Neural cell (in vitro differentiated cells): ENCODE results near the gene ALDH5A1. TPM values are rescaled to one million over a fixed set of nuclear protein-coding genes. Genes with fewer than 3 reads are reported as not detected.

Experiments used
- H2AFZ ChIP-seq: fragments of 200-600, 300-800 bp; sonication (generic), shearing (Covaris generic); 2 replicates; pipeline ENCODE4 v1.6.0; 2014; ENCODE audit warnings: low read depth, mild to moderate bottlenecking, antibody characterized with exemption, low read length, moderate library complexity
- H3F3A ChIP-seq: fragments of 200-600 bp; shearing (Covaris generic); 2 replicates; pipeline ENCODE4 v1.6.1; 2016; ENCODE audit warnings: mild to moderate bottlenecking, moderate library complexity, mixed read lengths, antibody characterized with exemption, low read length; ENCODE audit not compliant: insufficient read depth, poor library complexity, severe bottlenecking
- H3K27ac ChIP-seq: fragments of 200-600, 300-800 bp; sonication (generic), shearing (Covaris generic); 2 replicates; pipeline ENCODE4 v1.5.1; 2014; ENCODE audit warnings: mild to moderate bottlenecking, low read length, moderate library complexity
- H3K27me3 ChIP-seq: fragments of 300-800, 200-600 bp; sonication (generic), shearing (Covaris generic); 2 replicates; pipeline ENCODE4 v1.6.0; 2014; ENCODE audit warnings: mild to moderate bottlenecking, low read depth, low read length, moderate library complexity; ENCODE audit not compliant: insufficient read depth
- H3K36me3 ChIP-seq: fragments of 300-800, 200-600 bp; sonication (generic), shearing (Covaris generic); 2 replicates; pipeline ENCODE4 v1.5.1; 2014; ENCODE audit warnings: mild to moderate bottlenecking, antibody characterized with exemption, low read length, moderate library complexity; ENCODE audit not compliant: insufficient read depth
- H3K4me2 ChIP-seq: fragments of 300-800, 200-600 bp; sonication (generic), shearing (Covaris generic); 2 replicates; pipeline ENCODE4 v1.6.0; 2014; ENCODE audit warnings: mild to moderate bottlenecking, low read length
- H3K4me3 ChIP-seq: fragments of 300-800, 200-600 bp; sonication (generic), shearing (Covaris generic); 2 replicates; pipeline ENCODE4 v1.5.1; 2014; ENCODE audit warnings: mild to moderate bottlenecking, low read length, moderate library complexity
- H3K79me2 ChIP-seq: fragments of 200-600 bp; shearing (Covaris generic); replicated peaks from 2 replicates; pipeline ENCODE4 v1.6.0; 2014; ENCODE audit warnings: mild to moderate bottlenecking, low read length, moderate library complexity; ENCODE audit not compliant: insufficient read depth
- H3K9ac ChIP-seq: fragments of 300-800, 200-600 bp; sonication (generic), shearing (Covaris generic); 2 replicates; pipeline ENCODE4 v1.6.1; 2016; ENCODE audit warnings: mild to moderate bottlenecking, low read length, mixed read lengths
- H3K9me2 ChIP-seq: fragments of 200-600 bp; shearing (Covaris generic); 2 replicates; pipeline ENCODE4 v1.6.1; 2016; ENCODE audit warnings: mild to moderate bottlenecking, low read length, mixed read lengths; ENCODE audit not compliant: insufficient read depth
- H3K9me3 ChIP-seq: fragments of 200-600, 300-800 bp; sonication (generic), shearing (Covaris generic); 2 replicates; pipeline ENCODE4 v1.6.1; 2016; ENCODE audit warnings: mild to moderate bottlenecking, mixed run types, low read length, moderate library complexity, mixed read lengths
- H4K20me1 ChIP-seq: fragments of 200-600 bp; shearing (Covaris generic); 2 replicates; pipeline ENCODE4 v1.6.1; 2016; ENCODE audit warnings: mild to moderate bottlenecking, mixed run types; ENCODE audit not compliant: insufficient read depth
- CTCF ChIP-seq: fragments of 450-650 bp; IDR thresholded peaks from 2 replicates; pipeline ENCODE4 v1.5.1; 2014; ENCODE audit warnings: antibody characterized with exemption, mild to moderate bottlenecking, moderate library complexity; ENCODE audit not compliant: poor library complexity, severe bottlenecking
- EP300 ChIP-seq: fragments of 450-650 bp; conservative IDR thresholded peaks from 2 replicates; pipeline ENCODE4 v1.6.1; 2014; ENCODE audit warnings: antibody characterized with exemption, mild to moderate bottlenecking, moderate library complexity; ENCODE audit not compliant: poor library complexity, severe bottlenecking
- EZH2 ChIP-seq: fragments of 200-600, 300-800 bp; shearing (Covaris generic), sonication (generic); IDR thresholded peaks from 2 replicates; pipeline ENCODE4 v1.6.1; 2014; ENCODE audit warnings: antibody characterized with exemption, low read length, borderline replicate concordance, mild to moderate bottlenecking; ENCODE audit not compliant: insufficient read depth, poor library complexity, severe bottlenecking
- MXI1 ChIP-seq: fragments of 450-650 bp; conservative IDR thresholded peaks from 2 replicates; pipeline ENCODE4 v1.6.1; 2014; ENCODE audit warnings: antibody characterized with exemption, mild to moderate bottlenecking; ENCODE audit not compliant: poor library complexity, severe bottlenecking
- POLR2AphosphoS5 ChIP-seq: IDR thresholded peaks from 2 replicates; pipeline ENCODE4 v1.6.1; 2012
- RAD21 ChIP-seq: fragments of 450-650 bp; conservative IDR thresholded peaks from 2 replicates; pipeline ENCODE4 v1.6.1; 2014; ENCODE audit warnings: antibody characterized with exemption, mild to moderate bottlenecking, moderate library complexity
- SMC3 ChIP-seq: fragments of 450-650 bp; conservative IDR thresholded peaks from 2 replicates; pipeline ENCODE4 v1.6.1; 2014; ENCODE audit warnings: antibody characterized with exemption, mild to moderate bottlenecking, moderate library complexity; ENCODE audit not compliant: poor library complexity
- TAF1 ChIP-seq: IDR thresholded peaks from 2 replicates; pipeline ENCODE4 v1.6.1; 2012; ENCODE audit warnings: low read depth
- polyA plus RNA-seq: library from polyadenylated mRNA; depleted of rRNA; stranded (reverse); fragments of >200 nt; gene quantifications from 2 replicates; pipeline ENCODE4 v1.2.3, GENCODE V29; 2014
- TF ChIP-seq, protein P1 (sequence below): IDR thresholded peaks from 2 replicates; pipeline ENCODE4 v1.6.1; 2012; ENCODE audit warnings: borderline replicate concordance

Gene ALDH5A1
- polyA plus RNA-seq, 1 donor from 2014 or later, result 36.3 TPM

- Histone ChIP-seq H3K4me3 (no peak overlapping the region), H3K9me3 (no peaks in the 10 kb centered on the region), H3K79me2 (no peaks in the 10 kb centered on the region), H3K9me2 (no peaks in the 10 kb centered on the region), H3F3A (no peaks in the 10 kb centered on the region), H3K27ac (no peak overlapping the region), H3K27me3 (no peaks in the 10 kb centered on the region), H3K9ac (no peak overlapping the region), H3K4me2 (no peak overlapping the region), H2AFZ (no peak overlapping the region), H3K36me3 (no peaks in the 10 kb centered on the region), H4K20me1 (no peaks in the 10 kb centered on the region)
- no peak for TF ChIP-seq TAF1
- TF ChIP-seq EP300, result no peak
- no peak for TF ChIP-seq CTCF
- TF ChIP-seq RAD21, result no peak
- TF ChIP-seq, protein P1, sequence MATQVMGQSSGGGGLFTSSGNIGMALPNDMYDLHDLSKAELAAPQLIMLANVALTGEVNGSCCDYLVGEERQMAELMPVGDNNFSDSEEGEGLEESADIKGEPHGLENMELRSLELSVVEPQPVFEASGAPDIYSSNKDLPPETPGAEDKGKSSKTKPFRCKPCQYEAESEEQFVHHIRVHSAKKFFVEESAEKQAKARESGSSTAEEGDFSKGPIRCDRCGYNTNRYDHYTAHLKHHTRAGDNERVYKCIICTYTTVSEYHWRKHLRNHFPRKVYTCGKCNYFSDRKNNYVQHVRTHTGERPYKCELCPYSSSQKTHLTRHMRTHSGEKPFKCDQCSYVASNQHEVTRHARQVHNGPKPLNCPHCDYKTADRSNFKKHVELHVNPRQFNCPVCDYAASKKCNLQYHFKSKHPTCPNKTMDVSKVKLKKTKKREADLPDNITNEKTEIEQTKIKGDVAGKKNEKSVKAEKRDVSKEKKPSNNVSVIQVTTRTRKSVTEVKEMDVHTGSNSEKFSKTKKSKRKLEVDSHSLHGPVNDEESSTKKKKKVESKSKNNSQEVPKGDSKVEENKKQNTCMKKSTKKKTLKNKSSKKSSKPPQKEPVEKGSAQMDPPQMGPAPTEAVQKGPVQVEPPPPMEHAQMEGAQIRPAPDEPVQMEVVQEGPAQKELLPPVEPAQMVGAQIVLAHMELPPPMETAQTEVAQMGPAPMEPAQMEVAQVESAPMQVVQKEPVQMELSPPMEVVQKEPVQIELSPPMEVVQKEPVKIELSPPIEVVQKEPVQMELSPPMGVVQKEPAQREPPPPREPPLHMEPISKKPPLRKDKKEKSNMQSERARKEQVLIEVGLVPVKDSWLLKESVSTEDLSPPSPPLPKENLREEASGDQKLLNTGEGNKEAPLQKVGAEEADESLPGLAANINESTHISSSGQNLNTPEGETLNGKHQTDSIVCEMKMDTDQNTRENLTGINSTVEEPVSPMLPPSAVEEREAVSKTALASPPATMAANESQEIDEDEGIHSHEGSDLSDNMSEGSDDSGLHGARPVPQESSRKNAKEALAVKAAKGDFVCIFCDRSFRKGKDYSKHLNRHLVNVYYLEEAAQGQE, result no peak
- no peak for TF ChIP-seq SMC3
- TF ChIP-seq POLR2AphosphoS5, result no peak
- TF ChIP-seq EZH2, result no peak
- no peak for TF ChIP-seq MXI1
Measured at GRCh38 chr6:24478903-24479302, 15.9 kb upstream of the ALDH5A1 start.

DNA sequence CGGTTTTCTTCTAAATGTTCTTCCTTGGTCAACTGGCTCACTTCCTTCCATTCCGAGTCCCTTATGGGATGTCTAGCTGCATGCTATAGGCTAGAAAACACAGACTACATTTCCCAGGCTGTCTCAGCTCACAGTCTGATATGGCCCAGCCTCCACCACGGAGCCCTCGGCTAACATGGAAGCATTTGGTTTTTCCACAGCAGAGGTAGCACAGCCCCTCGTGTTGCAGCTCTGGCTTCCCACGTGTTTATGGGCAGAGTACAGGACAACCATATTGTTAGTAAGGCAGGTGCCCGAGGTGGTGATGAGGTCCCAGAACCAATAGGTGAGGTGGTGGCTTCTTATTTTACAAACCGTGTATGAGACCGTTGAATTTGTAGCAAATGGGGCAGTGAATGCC, 14.1 kb upstream of the ALDH5A1 start:
- H3K27me3 ChIP-seq, result no peaks in the 10 kb centered on the region
- H2AFZ ChIP-seq, result no peak overlapping the region
- H3K36me3 ChIP-seq, result no peaks in the 10 kb centered on the region
- H3K9me2 ChIP-seq, result no peaks in the 10 kb centered on the region
- TF ChIP-seq POLR2AphosphoS5, result no peak
- TF ChIP-seq TAF1, result no peak
- TF ChIP-seq RAD21, result no peak
- TF ChIP-seq, protein P1, result no peak
- no peak for TF ChIP-seq EZH2
- TF ChIP-seq EP300, result no peak
- no peak for TF ChIP-seq SMC3
- H3K9ac ChIP-seq, result no peak overlapping the region
- no peak overlapping the region for H3K4me3 ChIP-seq
- no peaks in the 10 kb centered on the region for H3K9me3 ChIP-seq
- no peaks in the 10 kb centered on the region for H3F3A ChIP-seq
- H4K20me1 ChIP-seq, result no peaks in the 10 kb centered on the region
- no peak overlapping the region for H3K27ac ChIP-seq
- H3K79me2 ChIP-seq, result no peaks in the 10 kb centered on the region
- H3K4me2 ChIP-seq, result no peak overlapping the region
